Stimulated activated CD4-positive, alpha-beta T cell treated with anti-CD3 and anti-CD28 coated beads, Interleukin-2, amount 100 ng/mL, for 24 hours (primary cell): ENCODE results near the gene ALDOB.

Experiments used
- DNase-seq, 2 donors: peaks; one replicate each; pipeline ENCODE4 v3.0.0-alpha.2; 2020

ALDOB gene

DNA sequence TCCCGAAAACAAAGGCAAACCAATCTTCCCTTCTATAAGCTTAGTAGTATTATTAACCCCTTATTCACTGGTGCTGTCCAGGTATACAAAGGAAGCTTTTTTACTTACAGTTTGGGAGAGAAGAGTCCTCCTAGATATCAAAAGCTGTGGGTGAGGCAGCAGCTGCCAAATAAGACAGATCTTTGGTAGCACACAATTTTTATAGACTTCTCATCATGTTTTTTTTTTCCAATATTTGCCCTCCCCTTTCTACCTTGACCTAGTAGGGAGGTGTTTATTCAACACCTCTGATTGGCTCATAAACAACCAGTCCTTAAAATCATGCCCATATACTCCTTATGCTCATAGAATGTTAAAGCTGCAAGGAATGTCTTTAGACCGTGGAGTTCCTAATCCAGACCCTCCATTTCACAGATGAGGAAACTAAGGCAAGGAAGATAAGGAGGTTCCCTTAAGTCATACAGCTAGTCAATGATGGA is at the start of gene ALDOB:
Gene ALDOB (minus strand): TSS at position 174 of the 479 bp plus-strand sequence. CDS start 4,887 bp downstream, outside the sequence.
- no peak for DNase-seq

DNA sequence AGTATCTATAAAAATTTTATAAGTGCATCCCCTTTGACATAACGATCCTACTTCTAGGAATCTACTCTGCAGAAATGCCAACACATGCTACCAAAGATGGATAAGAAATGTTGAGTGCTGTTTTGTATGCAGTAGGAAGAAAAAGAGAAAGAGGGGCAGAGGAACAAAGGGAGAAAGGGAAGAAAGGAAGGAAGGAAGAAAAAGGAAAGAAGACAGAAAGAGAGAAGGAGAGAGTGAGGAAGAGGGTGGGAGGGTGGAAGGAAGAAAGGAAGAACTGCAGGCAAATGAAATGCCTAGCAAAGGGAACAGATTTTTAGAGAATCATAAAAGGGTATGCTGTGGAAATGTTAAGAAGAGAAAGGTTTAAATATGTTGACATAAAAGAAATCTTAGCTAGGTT is 48.5 kb upstream of the ALDOB start:
- no peak for DNase-seq

DNA sequence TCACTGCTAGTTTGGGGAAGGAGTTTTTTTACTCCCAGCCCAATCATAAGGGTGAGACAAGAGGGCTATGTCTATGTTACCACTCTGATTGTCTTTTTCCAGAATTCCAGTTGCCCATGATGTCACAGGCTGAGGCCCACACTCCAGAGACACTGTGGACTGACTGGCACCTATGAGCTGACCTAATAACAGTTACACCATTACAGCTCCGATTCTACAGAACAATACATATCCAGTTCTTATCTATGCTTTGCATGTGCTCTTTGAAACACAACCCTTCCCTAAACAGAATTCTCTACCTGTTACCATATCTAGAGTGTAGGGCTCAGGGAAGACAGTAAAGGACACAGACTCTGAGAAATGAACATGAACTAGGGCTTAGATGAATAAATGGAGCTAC is 45.7 kb upstream of the ALDOB start:
- DNase-seq, result no peak

DNA sequence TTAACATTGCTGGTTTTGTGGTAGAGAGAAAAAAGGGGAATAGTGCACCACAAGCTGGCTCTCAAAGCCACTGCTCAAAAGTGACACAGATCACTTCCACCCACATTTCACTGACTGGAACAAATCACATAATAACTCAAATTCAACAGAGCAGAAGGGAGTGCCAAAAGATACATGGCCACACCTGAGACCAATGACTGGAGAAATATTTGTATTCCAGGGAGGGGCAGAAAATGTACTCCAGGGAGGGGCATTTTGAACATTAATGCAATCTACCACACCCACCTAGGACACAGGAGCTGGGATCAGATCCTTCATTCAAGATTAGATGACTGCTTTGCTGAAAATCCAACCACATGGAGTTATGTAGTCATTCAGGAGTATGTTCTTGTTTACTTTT is 44.8 kb upstream of the ALDOB start:
- DNase-seq, result no peak

DNA sequence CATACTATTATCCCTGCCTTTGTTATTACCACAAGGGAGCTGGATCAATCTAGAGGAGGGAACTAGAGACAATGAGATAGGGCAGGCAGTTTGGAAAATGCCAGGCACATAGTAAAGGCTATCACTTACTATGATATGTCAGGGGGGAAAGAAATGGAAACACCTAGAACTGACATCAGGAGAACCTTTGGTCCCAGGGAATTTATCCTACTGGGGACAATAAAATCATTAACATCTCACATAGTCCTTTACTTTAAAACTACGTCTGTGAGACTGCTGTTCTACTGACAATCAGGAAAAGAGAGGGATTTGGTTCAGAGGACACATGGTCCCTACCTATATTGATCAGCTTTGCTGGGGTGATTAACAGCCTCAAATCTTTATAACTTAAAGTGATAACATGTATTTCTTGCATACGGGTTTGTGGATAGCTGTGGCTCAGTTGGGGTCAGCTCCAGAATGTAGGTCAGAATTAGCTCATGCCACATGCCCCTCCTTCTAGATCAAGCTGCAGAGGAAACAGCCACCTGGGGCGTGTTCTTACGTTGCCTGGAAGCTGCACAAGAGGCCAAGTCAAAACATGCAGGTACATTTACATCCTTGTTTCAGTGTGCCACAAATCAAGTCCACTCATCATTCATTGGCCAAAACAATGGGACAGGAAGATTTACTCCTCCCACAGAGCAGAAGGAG is 43.9 kb upstream of the ALDOB start:
- no peak for DNase-seq

DNA sequence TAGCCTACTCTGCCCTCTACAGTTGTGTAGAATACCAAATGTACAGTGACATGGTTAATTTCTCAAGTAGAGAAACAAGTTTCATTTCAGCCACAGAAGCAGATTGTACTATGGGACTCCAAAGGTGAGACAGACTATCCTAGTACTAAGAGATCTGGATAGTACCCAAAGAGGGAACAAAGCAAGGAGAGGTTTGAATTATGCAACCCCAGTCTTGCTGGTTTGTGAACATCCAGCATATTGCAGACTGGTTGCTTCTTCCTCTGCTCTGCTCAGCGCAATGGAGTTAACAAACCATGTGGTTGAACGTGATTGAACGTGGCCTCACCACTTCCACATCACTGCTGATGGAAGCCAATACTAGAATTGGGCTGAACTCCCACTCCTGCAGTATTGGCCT is 43.3 kb upstream of the ALDOB start:
- no peak for DNase-seq

DNA sequence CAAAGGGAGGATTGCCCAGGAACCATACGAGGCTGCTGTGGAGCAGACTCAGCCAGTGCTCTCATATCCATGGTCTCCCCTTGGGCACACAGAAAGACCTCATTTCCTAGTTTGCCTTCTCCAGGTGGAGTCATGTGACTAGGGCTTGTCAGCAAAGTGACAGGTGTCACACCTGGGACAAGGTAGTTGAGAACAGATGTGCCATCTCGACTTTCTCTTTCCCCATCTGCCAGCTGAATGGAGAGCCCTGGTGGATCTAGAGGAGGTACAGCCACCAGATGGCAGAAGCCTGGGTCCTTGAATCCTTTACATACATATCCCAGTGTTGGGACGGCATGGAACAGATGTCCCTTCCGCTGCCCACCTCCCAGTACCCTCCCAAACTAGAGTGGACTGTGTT is 42.9 kb upstream of the ALDOB start:
- DNase-seq, result no peak

DNA sequence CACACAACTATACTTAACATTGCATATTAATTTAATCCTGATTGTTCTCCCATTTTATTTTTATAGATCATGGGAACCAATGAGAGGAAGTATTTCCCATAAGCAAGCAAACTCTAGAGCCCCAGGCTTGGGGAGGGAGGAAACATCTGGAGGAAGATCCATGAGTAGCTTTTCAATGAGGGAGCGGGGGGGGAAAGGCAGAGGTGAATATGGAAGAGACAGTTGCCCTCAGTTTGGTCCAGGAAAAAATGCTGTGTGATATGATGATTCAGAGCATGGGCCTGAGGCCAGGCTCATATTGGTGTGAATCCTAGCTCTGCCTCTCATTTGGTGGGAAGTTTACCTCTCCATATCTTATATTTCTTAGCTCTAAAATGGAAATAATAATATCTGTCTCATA is 42.2 kb upstream of the ALDOB start:
- no peak for DNase-seq

DNA sequence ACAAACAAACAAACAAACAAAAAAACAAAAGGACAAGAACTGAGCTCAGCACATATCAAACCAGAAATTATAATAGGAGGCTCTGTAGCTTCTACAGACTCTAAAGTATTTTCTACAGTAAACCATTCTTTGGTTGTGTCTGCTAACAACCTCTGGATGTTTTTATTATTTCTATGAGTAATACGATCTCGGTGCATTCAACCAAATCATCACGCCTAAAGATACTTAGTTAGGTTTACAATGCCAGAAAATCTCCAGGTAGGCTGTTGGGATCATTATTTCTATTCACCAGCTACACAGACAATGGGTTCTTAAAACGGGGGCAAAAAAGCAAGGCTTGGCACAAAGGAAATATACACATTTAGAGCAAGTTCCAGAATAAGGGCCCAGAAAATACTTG is 41.6 kb upstream of the ALDOB start:
- DNase-seq, result no peak

DNA sequence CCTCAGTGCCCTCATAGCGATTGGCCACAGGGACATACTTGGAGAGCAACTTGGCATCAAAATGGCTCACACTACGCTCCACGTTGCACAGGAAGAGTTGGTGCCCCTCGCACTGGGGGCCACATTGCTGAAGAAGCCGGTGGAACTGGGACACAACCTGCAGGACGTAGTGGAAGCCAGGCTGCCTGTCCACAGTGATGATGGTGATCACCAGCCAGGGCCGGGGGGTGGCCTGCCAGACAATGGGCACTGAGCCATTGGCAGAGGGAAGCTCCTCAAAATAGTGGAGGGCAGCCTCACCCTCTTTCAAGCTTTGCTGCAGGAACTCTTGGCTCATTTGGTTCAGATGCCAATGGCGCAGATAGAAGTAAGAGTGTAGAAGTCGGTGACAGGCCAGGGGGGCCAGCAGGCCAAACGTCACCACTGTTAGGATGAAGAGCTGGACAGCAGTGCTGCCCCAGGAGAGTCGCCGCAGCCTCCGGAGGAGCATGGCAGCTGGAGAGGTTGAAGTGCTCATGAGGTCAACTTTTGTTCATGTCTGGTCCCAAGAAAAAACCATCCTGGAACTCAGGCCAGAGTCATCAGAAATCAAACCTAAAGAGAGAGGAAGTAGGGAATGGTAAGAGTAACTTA is 41.1 kb upstream of the ALDOB start:
- DNase-seq, result no peak

DNA sequence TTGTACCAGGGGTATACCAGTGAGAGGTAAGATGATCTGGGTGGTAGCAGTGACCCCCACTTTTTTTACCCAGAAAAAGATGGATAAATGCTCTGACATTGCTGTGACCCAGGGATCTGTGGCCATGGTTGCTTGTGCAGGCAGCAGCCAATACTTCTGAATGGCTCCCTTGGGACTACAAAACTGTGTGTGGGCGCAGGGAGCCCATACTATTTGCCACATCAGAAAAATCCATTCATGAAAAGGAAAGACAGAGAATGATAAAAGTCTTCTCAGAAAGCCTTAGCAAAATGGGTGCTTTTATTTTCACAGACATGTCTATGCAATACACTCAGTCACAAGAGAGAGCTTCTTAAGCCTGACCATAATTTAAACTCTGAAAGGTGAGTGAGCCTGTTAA is 37.3 kb upstream of the ALDOB start:
- no peak for DNase-seq

DNA sequence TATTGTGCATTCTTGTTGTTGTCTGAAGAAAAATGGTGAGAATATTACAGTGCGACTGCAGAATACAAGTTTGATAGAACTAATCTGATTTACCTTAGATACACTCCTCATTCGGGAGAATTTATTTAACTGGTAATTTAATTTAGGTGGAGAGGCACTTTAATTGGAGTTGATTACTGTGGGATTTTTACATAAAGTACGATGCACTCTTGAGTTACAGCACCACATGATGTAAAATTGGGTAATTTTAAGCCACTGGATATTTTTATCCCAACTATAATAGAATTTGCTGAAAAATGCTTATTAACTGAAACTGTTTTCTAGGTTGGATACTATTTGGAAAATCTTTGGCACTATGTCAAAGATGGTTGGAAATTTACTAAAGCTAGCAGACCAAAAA is 35.4 kb upstream of the ALDOB start:
- no peak for DNase-seq

DNA sequence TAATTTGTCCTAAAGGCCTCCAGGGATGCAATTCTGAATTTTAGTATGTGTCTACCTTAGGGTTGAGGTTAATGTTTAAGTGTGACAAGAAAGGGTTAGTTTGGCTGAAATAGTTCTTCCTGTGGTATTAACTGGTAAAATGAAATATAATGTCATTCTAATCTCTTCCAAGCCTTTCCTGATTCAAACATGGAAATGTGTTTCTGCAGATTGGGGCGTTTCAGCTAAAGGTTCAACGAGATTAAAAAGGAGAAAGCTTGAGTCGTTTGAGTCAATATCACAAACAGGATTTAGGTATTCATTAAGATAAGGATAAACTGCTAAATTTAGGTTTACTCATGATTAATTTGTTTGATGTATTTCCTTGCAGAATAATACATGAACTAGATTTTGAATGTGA is 34.4 kb upstream of the ALDOB start:
- no peak for DNase-seq

DNA sequence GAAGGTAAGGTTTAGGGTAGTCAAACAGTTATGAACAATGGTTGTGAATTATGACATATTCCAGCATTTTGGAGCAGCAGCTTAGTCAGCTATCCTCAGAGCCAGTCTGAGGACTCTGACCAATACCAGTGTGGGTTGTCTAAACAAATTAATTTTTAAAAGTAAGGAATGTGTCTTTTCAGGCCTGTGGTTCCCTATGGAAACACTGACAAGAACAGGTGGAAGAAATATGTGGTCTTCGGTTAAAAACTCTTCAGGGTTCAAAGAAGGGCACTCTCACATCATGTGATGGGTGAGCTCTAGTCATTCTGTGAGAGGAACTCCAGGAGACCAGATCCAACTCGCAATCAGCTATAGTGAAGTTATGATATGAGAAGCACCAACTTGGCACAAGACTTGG is 33.5 kb upstream of the ALDOB start:
- DNase-seq, result no peak

DNA sequence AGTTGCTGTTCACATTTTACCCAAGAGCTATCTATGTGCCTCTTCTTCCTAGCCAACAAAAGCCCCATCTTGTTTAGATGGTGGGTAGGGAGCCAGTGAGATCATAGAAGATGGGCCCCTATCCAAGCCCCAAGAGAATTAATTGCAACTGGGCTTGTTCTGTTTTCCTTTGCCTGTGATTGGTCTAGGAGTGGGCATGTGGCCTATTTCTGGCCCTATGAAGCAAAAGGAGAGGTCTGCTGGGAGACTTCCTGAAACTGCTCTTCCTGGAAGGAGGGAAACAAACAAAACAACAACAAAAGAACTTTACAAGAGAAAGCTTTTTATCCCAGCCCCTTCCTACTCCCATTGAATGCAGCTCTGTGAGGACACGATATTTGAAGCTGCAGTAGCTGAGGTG is 32.5 kb upstream of the ALDOB start:
- DNase-seq, result no peak

DNA sequence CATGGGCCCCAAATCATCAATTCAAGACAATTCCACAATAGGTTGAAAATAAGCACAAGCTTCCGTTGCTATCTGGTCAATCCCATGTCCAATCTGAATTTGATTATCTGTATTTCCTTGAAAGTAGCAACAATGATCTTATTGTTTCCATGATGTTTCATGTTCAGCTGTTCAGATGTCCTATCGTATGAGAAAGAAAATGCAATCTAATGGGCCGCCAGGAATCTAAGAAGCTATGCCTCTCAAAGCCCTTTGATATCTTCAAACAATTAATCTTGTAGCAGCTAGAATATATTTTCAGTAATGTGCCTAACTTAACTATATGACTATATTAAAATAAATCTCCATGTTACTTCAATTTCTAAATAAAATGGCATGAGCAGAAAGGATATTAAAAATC is 32.1 kb upstream of the ALDOB start:
- no peak for DNase-seq

DNA sequence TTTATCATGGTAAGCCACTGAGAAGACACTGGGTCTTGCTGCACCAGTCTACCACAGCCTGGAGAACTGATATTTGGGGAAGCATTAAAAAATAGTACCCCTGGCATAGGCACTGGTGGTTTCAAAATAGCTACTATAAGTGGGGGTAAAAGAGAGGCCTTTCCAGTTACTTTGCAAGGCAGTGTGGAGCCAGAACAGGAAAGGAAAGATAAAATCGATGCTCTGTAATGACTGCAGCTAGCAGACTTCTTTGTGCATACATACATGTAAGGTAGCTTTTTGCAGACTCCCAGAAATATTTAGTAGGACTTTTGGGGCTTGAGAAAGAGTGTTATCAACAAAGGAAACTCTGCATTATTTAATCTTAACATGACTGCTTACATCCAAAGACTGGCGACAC is 31.3 kb upstream of the ALDOB start:
- DNase-seq, result no peak

DNA sequence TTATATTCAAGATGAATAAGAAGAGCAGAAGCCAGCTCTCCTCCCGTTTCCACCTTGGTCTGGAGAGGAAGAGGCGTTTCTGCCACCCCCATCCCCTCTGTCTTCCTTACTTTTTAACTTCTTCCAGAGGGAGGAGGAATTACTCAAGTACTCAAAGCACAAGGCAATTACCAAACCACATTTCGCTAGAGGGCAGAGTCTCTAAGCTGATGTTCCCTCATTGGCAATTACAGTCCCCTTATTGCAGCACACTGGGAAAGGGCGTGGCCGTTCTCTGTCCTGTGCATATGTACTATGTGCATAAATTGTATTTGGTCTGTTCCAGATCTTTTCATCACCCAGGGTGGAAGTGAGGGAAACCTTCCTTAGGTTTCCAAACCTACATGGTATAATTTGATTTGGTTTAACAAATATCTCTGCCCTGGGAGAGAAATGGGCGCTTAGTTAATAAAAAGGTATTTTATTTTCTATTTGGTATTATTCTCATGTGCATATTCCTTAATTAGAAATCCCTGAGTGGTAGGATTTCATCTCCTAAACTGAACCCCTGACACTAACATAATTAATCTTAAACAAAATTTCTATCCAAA is 29.8 kb upstream of the ALDOB start:
- DNase-seq, result no peak

DNA sequence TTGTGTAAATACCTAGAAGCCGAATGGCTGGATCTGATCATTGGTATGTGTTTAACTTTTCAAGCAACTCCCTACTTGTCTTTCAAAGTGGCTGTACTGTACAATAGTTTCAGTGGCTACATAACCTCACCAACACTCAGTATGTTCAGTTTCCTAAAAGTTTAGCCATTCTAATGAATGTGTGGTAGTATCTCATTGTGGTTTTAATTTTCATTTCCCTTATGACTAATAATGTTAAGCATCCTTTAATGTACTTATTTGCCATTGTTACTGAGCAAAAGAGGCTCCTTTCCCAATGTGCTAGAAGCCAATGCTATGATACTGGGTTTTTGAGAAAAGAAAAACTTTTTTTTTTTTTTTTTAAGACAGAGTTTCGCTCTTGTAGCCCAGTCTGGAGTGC is 27.8 kb upstream of the ALDOB start:
- no peak for DNase-seq

DNA sequence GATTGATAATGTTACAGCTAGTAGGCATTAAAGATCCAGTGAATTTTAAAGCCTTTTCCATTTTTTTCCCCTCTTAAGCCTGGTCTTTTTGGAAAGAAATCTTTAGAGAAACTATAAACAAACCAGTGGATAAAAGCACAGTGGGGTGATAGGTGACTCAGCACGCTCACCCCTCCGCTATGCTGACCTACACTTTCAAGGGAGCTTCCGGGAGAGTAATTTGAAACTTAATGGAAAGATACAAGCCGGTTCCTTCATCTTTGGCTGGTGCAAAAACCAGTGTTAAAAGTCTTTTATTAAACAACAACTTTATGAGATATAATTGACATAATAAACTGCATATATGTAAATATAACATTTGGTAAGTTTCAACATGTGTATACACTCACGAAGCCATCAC is 27.0 kb upstream of the ALDOB start:
- no peak for DNase-seq

DNA sequence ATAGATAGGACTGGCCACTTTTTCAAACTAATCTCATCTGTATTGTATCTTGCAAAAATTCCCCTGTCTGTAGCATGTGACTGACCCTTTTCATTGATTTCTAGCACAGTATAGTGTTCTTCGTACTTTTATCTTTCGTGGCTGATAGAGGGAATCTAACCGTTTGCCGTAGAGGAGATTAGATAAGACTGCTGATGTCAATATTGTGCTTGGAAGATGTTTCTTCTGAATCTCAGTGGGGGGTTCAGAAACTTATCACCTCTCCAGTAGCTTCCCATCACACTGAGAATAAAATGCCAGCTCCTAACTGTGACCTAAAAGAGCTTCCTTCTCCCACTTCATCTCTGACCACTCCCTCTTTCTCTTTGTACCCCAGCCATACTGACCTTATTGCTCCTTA is 25.4 kb upstream of the ALDOB start:
- no peak for DNase-seq

DNA sequence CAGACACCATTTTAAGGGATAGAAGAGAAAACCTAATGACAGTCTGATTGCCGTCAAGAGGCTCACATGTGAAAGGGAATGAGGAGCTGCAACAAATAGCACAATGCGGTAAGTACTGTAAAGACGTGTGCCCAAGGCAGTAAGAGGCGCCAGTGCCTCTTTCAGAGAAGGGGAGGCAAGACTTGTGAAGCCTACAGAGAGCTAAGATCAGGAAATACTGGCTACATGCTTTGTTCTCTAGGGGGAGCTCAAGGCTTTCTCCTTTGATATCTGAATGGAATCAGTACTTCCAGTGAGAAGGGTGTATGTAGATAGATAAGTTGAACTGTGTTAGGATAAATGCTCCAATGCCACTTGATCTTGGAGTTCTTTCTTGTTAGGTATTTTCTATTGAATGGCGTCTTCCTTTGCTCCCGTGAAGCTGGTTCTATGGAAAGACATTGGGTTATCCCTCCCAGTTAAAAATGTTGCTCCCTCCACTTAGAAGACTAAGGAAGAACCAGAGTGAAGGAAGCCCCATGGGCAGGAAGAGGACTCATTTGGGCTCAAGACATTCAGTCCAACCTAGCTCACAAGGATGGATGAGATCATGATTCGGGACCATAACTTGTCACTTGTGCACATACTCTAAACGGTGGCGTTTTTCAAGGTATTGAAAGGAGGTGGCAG is 23.5 kb upstream of the ALDOB start:
- no peak for DNase-seq

DNA sequence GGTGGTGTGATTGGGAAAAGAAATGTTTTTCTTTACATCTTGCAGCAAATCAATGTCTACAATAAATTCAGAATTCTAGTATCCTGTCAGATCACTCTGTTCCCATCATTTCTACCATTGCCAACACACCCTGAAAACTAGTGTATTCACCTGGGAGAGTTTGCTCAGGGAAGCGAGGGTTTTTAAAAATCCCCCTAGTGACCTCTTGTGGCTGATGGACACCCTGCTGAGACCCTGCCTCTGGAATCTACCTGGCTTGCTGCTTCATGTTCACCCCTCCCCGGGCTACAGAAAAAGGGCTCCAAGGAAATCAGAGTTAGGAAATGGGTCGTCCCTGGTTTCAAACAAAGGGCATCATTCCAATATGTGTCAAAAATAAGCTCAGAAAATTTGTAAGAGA is 21.4 kb upstream of the ALDOB start:
- DNase-seq, result no peak

DNA sequence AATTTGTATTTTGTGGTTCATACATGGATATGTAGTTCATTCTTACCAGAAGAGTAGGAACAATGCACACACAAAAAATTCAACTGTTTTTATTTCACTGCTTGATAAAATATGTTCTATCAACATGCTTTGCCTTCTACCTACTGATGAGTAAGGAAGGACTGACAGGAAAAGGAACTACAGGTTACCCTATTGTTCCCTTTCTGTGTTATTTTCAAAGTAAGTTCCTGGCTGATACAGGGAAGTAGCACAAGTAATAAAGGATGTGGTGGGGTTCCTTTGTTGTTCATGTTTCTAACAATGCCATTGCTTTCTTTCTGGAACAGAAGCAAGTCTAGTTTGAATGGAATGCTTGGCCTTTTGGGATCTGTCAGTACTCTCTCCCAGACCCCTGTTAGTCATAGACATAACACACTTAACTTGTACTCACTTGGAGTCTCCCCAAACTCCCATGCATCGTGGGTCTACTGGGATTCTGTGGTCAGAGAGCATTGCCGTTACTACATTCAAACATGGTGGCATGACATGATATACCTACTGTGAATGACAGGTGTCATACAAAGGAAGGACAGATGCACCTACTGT is 20.2 kb upstream of the ALDOB start:
- no peak for DNase-seq
